ENCODE data around the gene PIGH. TPM values are rescaled to one million over a fixed set of nuclear protein-coding genes. Genes with fewer than 3 reads are reported as not detected.

The PIGH gene
- total and polyA plus RNA-seq, 10 of the 15 experiments (the other 5 are each of a cell fraction or from before 2014, with no cell fraction given), result 15.5 to 46.6 (median 22.3) TPM

- ChIA-PET POLR2A (interaction anchor here (0.5 to 0.6 kb wide), 2 partner anchors 139 to 343 kb away, joined by 3 to 5 read pairs; no protein-coding TSS in a partner anchor), CTCF (interaction anchor here (0.6 to 27.6 kb wide), 8 partner anchors 9 to 144 kb away, joined by 3 to 583 read pairs (median 3); no protein-coding TSS in a partner anchor), RAD21 (ENCODE audit: unreplicated experiment) (interaction anchor here (2.2 to 5.8 kb wide), 2 partner anchors 41 to 140 kb away, joined by 9 to 176 read pairs; no protein-coding TSS in a partner anchor), SMC1A (ENCODE audit: uncharacterized antibody, unreplicated experiment) (interaction anchor here (1.1 to 1.2 kb wide), 5 partner anchors 17 to 147 kb away, joined by 3 to 5 read pairs (median 4); no protein-coding TSS in a partner anchor)
- no peak overlapping the region for H3K27ac ChIP-seq (ENCODE audit: control insufficient read depth, insufficient read depth)
- DNase-seq (ENCODE audit: low read depth, low spot score), result no peak
- H3K9me3 ChIP-seq (replicated peaks; ENCODE audit: control insufficient read depth, insufficient read depth, low read length), result no peaks in the 10 kb centered on the region
- no peaks in the 10 kb centered on the region for H3K4me1 ChIP-seq (ENCODE audit: control insufficient read depth, insufficient read depth, low read length)
- H4K20me1 ChIP-seq (ENCODE audit: control insufficient read depth, insufficient read depth), result no peaks in the 10 kb centered on the region
- FAIRE-seq, result no peak
- no peak overlapping the region for H2AFZ ChIP-seq (ENCODE audit: control insufficient read depth, low read depth, low read length)
- H3K27me3 ChIP-seq (replicated peaks in 1 of 2; ENCODE audit: control insufficient read depth in 2 of 2, insufficient read depth in 2 of 2, low read length in 1 of 2), result no peaks in the 10 kb centered on the region
- no peak overlapping the region for H3K4me2 ChIP-seq (ENCODE audit: control insufficient read depth, insufficient read depth)
- intact Hi-C loops (cut with micrococcal nuclease; ENCODE audit: unreplicated experiment), result no loop called here
- 40% methylated on average over 3 of the region's 3 CpGs for WGBS (ENCODE audit: insufficient coverage, insufficient replicate concordance, low lambda C conversion rate, missing lambda C conversion rate)
- ATAC-seq, result no peak
- in situ Hi-C loops (cut with MboI), result loop anchor here (5.0 kb wide), 1 partner anchor 140 kb away; no protein-coding TSS in a partner anchor
- H3K9ac ChIP-seq (ENCODE audit: control insufficient read depth, insufficient read depth, low read length), result no peak overlapping the region
- TF ChIP-seq JUND (IDR thresholded peaks at IDR 0.05; ENCODE audit: low read depth, low read length) (no peak), ZSCAN29 (IDR thresholded peaks at IDR 0.05) (no peak), TCF12 (IDR thresholded peaks at IDR 0.05; ENCODE audit: low read depth, low read length) (no peak), ESRRA (IDR thresholded peaks at IDR 0.05; ENCODE audit: low read length) (no peak), CUX1 (IDR thresholded peaks at IDR 0.05; ENCODE audit: insufficient replicate concordance, low read depth, low read length) (no peak), ZBTB40 (IDR thresholded peaks at IDR 0.05; ENCODE audit: borderline replicate concordance) (no peak)
- no peaks in the 10 kb centered on the region for H3K79me2 ChIP-seq (ENCODE audit: control insufficient read depth, insufficient read depth, low read length)
- H3K4me3 ChIP-seq, result no peak overlapping the region
- no peaks in the 10 kb centered on the region for H3K36me3 ChIP-seq (ENCODE audit: control insufficient read depth in 2 of 2, insufficient read depth in 2 of 2, low read length in 1 of 2)
- BruUV-seq (replicated peaks), result no TSS peak
Measured at GRCh38 chr14:67567654-67568053, 32.4 kb downstream of the PIGH start.
